Breast epithelium (tissue), 3 donors: ENCODE results near the gene KCTD10.

Experiments used
- POLR2A ChIP-seq: fragments of 450-650 bp; IDR thresholded peaks from one replicate; pipeline ENCODE4 v1.6.1; 2016; ENCODE audit warnings: antibody characterized with exemption, mild to moderate bottlenecking, moderate library complexity
- TF ChIP-seq, protein P1 (sequence below), 3 donors: fragments of 450-650 bp; IDR thresholded peaks; one replicate each; pipeline ENCODE4 v1.5.1; 2016 to 2017; ENCODE audit warnings: antibody characterized with exemption in 3 of 3, mild to moderate bottlenecking in 3 of 3, moderate library complexity in 3 of 3

DNA sequence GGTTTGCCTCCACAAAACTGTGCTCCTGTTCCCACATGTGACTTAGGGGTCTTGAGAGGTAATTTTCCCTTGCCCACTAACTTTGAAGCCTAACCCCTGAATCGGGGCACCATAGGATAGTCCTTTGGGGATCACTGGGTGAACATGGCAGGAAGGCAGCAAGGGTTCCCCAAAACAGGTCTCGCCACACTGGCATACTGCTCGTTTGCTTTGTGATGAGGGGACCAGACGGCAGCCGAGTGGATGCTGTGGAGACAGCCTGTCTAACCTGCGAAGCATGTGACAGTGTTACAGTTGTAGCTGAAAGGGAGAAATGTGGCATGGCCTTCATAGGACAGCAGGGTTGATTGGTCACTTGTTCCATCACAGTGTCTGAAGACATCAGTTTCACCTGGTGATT, 42.7 kb upstream of the KCTD10 start:
- TF ChIP-seq, protein P1, sequence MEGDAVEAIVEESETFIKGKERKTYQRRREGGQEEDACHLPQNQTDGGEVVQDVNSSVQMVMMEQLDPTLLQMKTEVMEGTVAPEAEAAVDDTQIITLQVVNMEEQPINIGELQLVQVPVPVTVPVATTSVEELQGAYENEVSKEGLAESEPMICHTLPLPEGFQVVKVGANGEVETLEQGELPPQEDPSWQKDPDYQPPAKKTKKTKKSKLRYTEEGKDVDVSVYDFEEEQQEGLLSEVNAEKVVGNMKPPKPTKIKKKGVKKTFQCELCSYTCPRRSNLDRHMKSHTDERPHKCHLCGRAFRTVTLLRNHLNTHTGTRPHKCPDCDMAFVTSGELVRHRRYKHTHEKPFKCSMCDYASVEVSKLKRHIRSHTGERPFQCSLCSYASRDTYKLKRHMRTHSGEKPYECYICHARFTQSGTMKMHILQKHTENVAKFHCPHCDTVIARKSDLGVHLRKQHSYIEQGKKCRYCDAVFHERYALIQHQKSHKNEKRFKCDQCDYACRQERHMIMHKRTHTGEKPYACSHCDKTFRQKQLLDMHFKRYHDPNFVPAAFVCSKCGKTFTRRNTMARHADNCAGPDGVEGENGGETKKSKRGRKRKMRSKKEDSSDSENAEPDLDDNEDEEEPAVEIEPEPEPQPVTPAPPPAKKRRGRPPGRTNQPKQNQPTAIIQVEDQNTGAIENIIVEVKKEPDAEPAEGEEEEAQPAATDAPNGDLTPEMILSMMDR (IDR thresholded peaks at IDR 0.05), result no peak
- no peak for TF ChIP-seq POLR2A
